ENCODE results near the gene IQCE. TPM values are rescaled to one million over a fixed set of nuclear protein-coding genes. Genes with fewer than 3 reads are reported as not detected.

The IQCE gene
- total RNA-seq, 4 donors from 2014 or later = 27.2 to 187 (median 55.5) TPM

- Histone ChIP-seq H3K9me3 (no peaks in the 10 kb centered on the region), H3K27ac (no peak overlapping the region), H3K27me3 (no peaks in the 10 kb centered on the region), H3K4me1 (no peaks in the 10 kb centered on the region), H3K4me3 (no peak overlapping the region), H3K36me3 (peaks cover 0 to 25% (median 8%) of the 10 kb centered on the region in 4 donors)
- 89 to 92% methylated on average over 3 to 29 of the region's 29 CpGs for WGBS, 2 donors (ENCODE audit: low coverage in 1 of 2)
- TF ChIP-seq CTCF (IDR thresholded peaks at IDR 0.05) = no peak
- no peak for TF ChIP-seq EP300 (IDR thresholded peaks at IDR 0.05; ENCODE audit: low read depth)
- TF ChIP-seq POLR2AphosphoS5 (IDR thresholded peaks at IDR 0.05) = no peak
- TF ChIP-seq POLR2A (IDR thresholded peaks at IDR 0.05) = no peak
- in situ Hi-C loops (cut with MboI; ENCODE audit: low pct_ligation_motif_present in 1 of 4, low pct_unique_long_range_greater_than_20kb in 1 of 4, low sequenced_read_pairs in 3 of 4) (no loop called here), intact Hi-C loops (cut with DNase I; ENCODE audit: low total_unique reads) (no loop called here)
- no peak for DNase-seq
Observed at GRCh38 chr7:2598154-2598823, 39.5 kb downstream of the IQCE start.

GRCh38 chr7:2601065-2601464 is 42.3 kb downstream of the IQCE start:
- WGBS, 2 donors (ENCODE audit: low coverage in 1 of 2) = 65 to 76% methylated on average over 4 to 9 of the region's 9 CpGs
- Histone ChIP-seq H3K9me3 (no peaks in the 10 kb centered on the region), H3K4me3 (no peak overlapping the region), H3K27me3 (no peaks in the 10 kb centered on the region), H3K4me1 (no peaks in the 10 kb centered on the region), H3K27ac (no peak overlapping the region), H3K36me3 (peaks cover 0 to 16% (median 0%) of the 10 kb centered on the region in 4 donors)
- intact Hi-C loops (cut with DNase I; ENCODE audit: low total_unique reads) = no loop called here
- in situ Hi-C loops (cut with MboI; ENCODE audit: low pct_ligation_motif_present in 1 of 4, low pct_unique_long_range_greater_than_20kb in 1 of 4, low sequenced_read_pairs in 3 of 4) = no loop called here
- DNase-seq = no peak
- no peak for TF ChIP-seq POLR2AphosphoS5 (IDR thresholded peaks at IDR 0.05)
- no peak for TF ChIP-seq POLR2A (IDR thresholded peaks at IDR 0.05)
- no peak for TF ChIP-seq CTCF (IDR thresholded peaks at IDR 0.05)
- no peak for TF ChIP-seq EP300 (IDR thresholded peaks at IDR 0.05; ENCODE audit: low read depth)

- in situ Hi-C loops (cut with MboI; ENCODE audit: low pct_ligation_motif_present in 1 of 4, low pct_unique_long_range_greater_than_20kb in 1 of 4, low sequenced_read_pairs in 3 of 4) (no loop called here), intact Hi-C loops (cut with DNase I; ENCODE audit: low total_unique reads) (no loop called here)
- H3K27ac ChIP-seq = no peak overlapping the region
- H3K9me3 ChIP-seq = no peaks in the 10 kb centered on the region
- no peaks in the 10 kb centered on the region for H3K4me1 ChIP-seq
- TF ChIP-seq POLR2A (IDR thresholded peaks at IDR 0.05) (no peak), CTCF (IDR thresholded peaks at IDR 0.05) (no peak)
- H3K4me3 ChIP-seq = no peak overlapping the region
- peaks cover 0 to 16% (median 0%) of the 10 kb centered on the region in 4 donors for H3K36me3 ChIP-seq
- no peak for DNase-seq
- H3K27me3 ChIP-seq = no peaks in the 10 kb centered on the region
- 91 to 94% methylated on average over 8 to 11 of the region's 11 CpGs for WGBS, 2 donors (ENCODE audit: low coverage in 1 of 2)
Observed at GRCh38 chr7:2601907-2602306, 43.1 kb downstream of the IQCE start.

GRCh38 chr7:2602406-2603043 is 43.7 kb downstream of the IQCE start:
- TF ChIP-seq POLR2AphosphoS5 (IDR thresholded peaks at IDR 0.05) = no peak
- TF ChIP-seq CTCF (IDR thresholded peaks at IDR 0.05) = no peak
- TF ChIP-seq POLR2A (IDR thresholded peaks at IDR 0.05) = no peak
- no peak for TF ChIP-seq EP300 (IDR thresholded peaks at IDR 0.05; ENCODE audit: low read depth)
- 83 to 91% methylated on average over 2 to 18 of the region's 19 CpGs for WGBS, 2 donors (ENCODE audit: low coverage in 1 of 2)
- DNase-seq = no peak
- Histone ChIP-seq H3K27ac (no peak overlapping the region), H3K4me3 (no peak overlapping the region), H3K27me3 (no peaks in the 10 kb centered on the region), H3K36me3 (peaks cover 0 to 16% (median 0%) of the 10 kb centered on the region in 4 donors), H3K9me3 (no peaks in the 10 kb centered on the region), H3K4me1 (no peaks in the 10 kb centered on the region)
- intact Hi-C loops (cut with DNase I; ENCODE audit: low total_unique reads) = no loop called here
- in situ Hi-C loops (cut with MboI; ENCODE audit: low pct_ligation_motif_present in 1 of 4, low pct_unique_long_range_greater_than_20kb in 1 of 4, low sequenced_read_pairs in 3 of 4) = no loop called here
